NT2/D1 (cell line): Measurements from ENCODE around the gene PAXX.
"Not testable (repeated sequence)": the region's sequence is repeated elsewhere in the genome, so short reads cannot be mapped to it uniquely, and the experiment has no call there.

Source experiments
- DNase-seq: peaks from one replicate; pipeline ENCODE4 v3.0.0-alpha.2; 2011; ENCODE audit warnings: low read depth, low spot score
- H3K27me3 ChIP-seq: 2 replicates; pipeline ENCODE4 v1.6.0; 2011; ENCODE audit warnings: mild to moderate bottlenecking; ENCODE audit not compliant: insufficient read length, insufficient read depth
- H3K36me3 ChIP-seq: 2 replicates; pipeline ENCODE4 v1.6.1; 2011; ENCODE audit warnings: mild to moderate bottlenecking, low read length, mixed read lengths; ENCODE audit not compliant: insufficient read depth, insufficient read length
- H3K4me1 ChIP-seq: 2 replicates; pipeline ENCODE4 v1.5.1; 2011; ENCODE audit not compliant: insufficient read depth, insufficient read length
- H3K4me3 ChIP-seq: 2 replicates; pipeline ENCODE4 v1.5.1; 2011; ENCODE audit warnings: low read depth; ENCODE audit not compliant: insufficient read length
- H3K9ac ChIP-seq: 2 replicates; pipeline ENCODE4 v1.6.0; 2011; ENCODE audit warnings: low read depth; ENCODE audit not compliant: insufficient read length
- H3K9me3 ChIP-seq: 2 replicates; pipeline ENCODE4 v1.5.1; 2011; ENCODE audit warnings: mild to moderate bottlenecking, low read length; ENCODE audit not compliant: insufficient read depth
- SUZ12 ChIP-seq: IDR thresholded peaks from 2 replicates; pipeline ENCODE4 v1.6.1; 2011; ENCODE audit not compliant: insufficient read length, insufficient read depth; ENCODE audit errors: extremely low read depth
- YY1 ChIP-seq: IDR thresholded peaks from 2 replicates; pipeline ENCODE4 v1.6.1; 2011; ENCODE audit not compliant: insufficient read length, insufficient read depth
- ZNF274 ChIP-seq: IDR thresholded peaks from 2 replicates; pipeline ENCODE4 v1.6.1; 2011; ENCODE audit warnings: mild to moderate bottlenecking, low read depth, low read length

PAXX gene

DNA sequence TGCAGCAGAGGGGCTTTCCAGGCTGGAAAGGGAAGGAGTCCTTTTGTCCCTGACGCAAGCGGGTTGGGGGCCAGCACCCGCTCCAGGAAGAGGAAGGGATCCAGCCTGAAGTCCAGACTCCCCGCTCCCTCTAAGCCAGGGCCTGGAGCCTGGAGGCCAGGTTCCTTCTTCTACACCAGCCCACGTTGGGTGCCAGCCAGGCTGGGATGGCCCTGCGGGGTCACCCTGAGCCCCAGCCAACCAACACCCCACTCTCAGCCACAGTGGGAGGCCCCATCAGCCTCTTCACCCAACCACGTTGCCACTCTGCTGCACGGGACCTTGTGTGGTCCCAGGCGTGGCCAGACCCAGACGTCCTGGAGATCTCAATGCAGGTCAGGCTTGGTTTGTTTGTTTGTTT, 40.6 kb downstream of the PAXX start:
- H3K4me3 ChIP-seq: no peak overlapping the region
- peaks cover 30% of the 10 kb centered on the region for H3K4me1 ChIP-seq
- H3K9me3 ChIP-seq: no peaks in the 10 kb centered on the region
- TF ChIP-seq SUZ12 (no peak), YY1 (no peak), ZNF274 (no peak)
- H3K27me3 ChIP-seq: peaks cover 21% of the 10 kb centered on the region
- peaks cover 6% of the 10 kb centered on the region for H3K36me3 ChIP-seq
- DNase-seq: no peak
- no peak overlapping the region for H3K9ac ChIP-seq

GRCh38 chr9:137033481-137033880, 41.3 kb downstream of the PAXX start:
- H3K36me3 ChIP-seq, H3K9ac ChIP-seq, DNase-seq, H3K4me3 ChIP-seq, H3K9me3 ChIP-seq: not testable (repeated sequence)
- peaks cover 19% of the 10 kb centered on the region for H3K27me3 ChIP-seq
- peaks cover 28% of the 10 kb centered on the region for H3K4me1 ChIP-seq

GRCh38 chr9:137034039-137034708, 42.0 kb downstream of the PAXX start:
- no peak for DNase-seq
- H3K4me3 ChIP-seq: no peak overlapping the region
- peaks cover 21% of the 10 kb centered on the region for H3K4me1 ChIP-seq
- no peaks in the 10 kb centered on the region for H3K9me3 ChIP-seq
- TF ChIP-seq SUZ12: no peak
- H3K9ac ChIP-seq: peak overlapping the region; percentile 32
- peaks cover 10% of the 10 kb centered on the region for H3K36me3 ChIP-seq
- peaks cover 12% of the 10 kb centered on the region for H3K27me3 ChIP-seq

GRCh38 chr9:137034709-137035506, 42.7 kb downstream of the PAXX start:
- peaks cover 21% of the 10 kb centered on the region for H3K4me1 ChIP-seq
- H3K27me3 ChIP-seq: peaks cover 8% of the 10 kb centered on the region
- H3K36me3 ChIP-seq: peaks cover 17% of the 10 kb centered on the region
- no peaks in the 10 kb centered on the region for H3K9me3 ChIP-seq
- no peak for TF ChIP-seq ZNF274
- TF ChIP-seq SUZ12: no peak
- no peak for TF ChIP-seq YY1
- H3K4me3 ChIP-seq: no peak overlapping the region
- H3K9ac ChIP-seq: peak overlapping the region; percentile 52
- DNase-seq: peak; percentile 85

- H3K36me3 ChIP-seq: peaks cover 22% of the 10 kb centered on the region
- H3K9ac ChIP-seq: no peak overlapping the region
- H3K4me1 ChIP-seq: peaks cover 18% of the 10 kb centered on the region
- no peak for TF ChIP-seq YY1
- TF ChIP-seq SUZ12: no peak
- no peak for TF ChIP-seq ZNF274
- no peaks in the 10 kb centered on the region for H3K9me3 ChIP-seq
- H3K27me3 ChIP-seq: peaks cover 8% of the 10 kb centered on the region
- no peak for DNase-seq
- H3K4me3 ChIP-seq: no peak overlapping the region
These were observed 43.2 kb downstream of the PAXX start for GRCh38 chr9:137035507-137035834.

- Histone ChIP-seq H3K4me3 (no peak overlapping the region), H3K36me3 (peaks cover 27% of the 10 kb centered on the region), H3K9ac (no peak overlapping the region), H3K27me3 (peaks cover 8% of the 10 kb centered on the region), H3K9me3 (no peaks in the 10 kb centered on the region), H3K4me1 (peaks cover 18% of the 10 kb centered on the region)
- TF ChIP-seq ZNF274 (no peak), SUZ12 (no peak), YY1 (no peak)
- no peak for DNase-seq
These were observed 43.7 kb downstream of the PAXX start for GRCh38 chr9:137035937-137036336.

- no peaks in the 10 kb centered on the region for H3K9me3 ChIP-seq
- no peak overlapping the region for H3K4me3 ChIP-seq
- H3K36me3 ChIP-seq: peaks cover 28% of the 10 kb centered on the region
- TF ChIP-seq YY1 (no peak), ZNF274 (no peak), SUZ12 (no peak)
- no peak for DNase-seq
- H3K4me1 ChIP-seq: peaks cover 23% of the 10 kb centered on the region
- H3K27me3 ChIP-seq: peaks cover 8% of the 10 kb centered on the region
- no peak overlapping the region for H3K9ac ChIP-seq
These were observed 44.8 kb downstream of the PAXX start for GRCh38 chr9:137037035-137037434.
